Ishikawa (cell line): Measurements from ENCODE around the gene SF3B1.

Experiments
- CEBPB ChIP-seq: IDR thresholded peaks from 2 replicates; pipeline ENCODE4 v1.6.1; 2012
- CREB1 ChIP-seq: IDR thresholded peaks from 2 replicates; pipeline ENCODE4 v1.6.1; 2012; ENCODE audit warnings: low read depth
- EP300 ChIP-seq: IDR thresholded peaks from 2 replicates; pipeline ENCODE4 v1.6.1; 2012; ENCODE audit warnings: borderline replicate concordance
- FOXM1 ChIP-seq: IDR thresholded peaks from 2 replicates; pipeline ENCODE4 v1.6.1; 2012; ENCODE audit warnings: low read depth, borderline replicate concordance
- NFIC ChIP-seq: IDR thresholded peaks from 2 replicates; pipeline ENCODE4 v1.6.1; 2012
- RAD21 ChIP-seq: IDR thresholded peaks from 2 replicates; pipeline ENCODE4 v1.6.1; 2012; ENCODE audit warnings: low read depth
- TAF1 ChIP-seq: IDR thresholded peaks from 2 replicates; pipeline ENCODE4 v1.6.1; 2012; ENCODE audit warnings: low read depth, mild to moderate bottlenecking
- TEAD4 ChIP-seq: IDR thresholded peaks from 2 replicates; pipeline ENCODE4 v1.6.1; 2012
- YY1 ChIP-seq: IDR thresholded peaks from 2 replicates; pipeline ENCODE4 v1.6.1; 2012; ENCODE audit warnings: low read depth
- ZBTB7A ChIP-seq: IDR thresholded peaks from 2 replicates; pipeline ENCODE4 v1.6.1; 2012; ENCODE audit warnings: low read depth
- TF ChIP-seq, protein P1 (sequence below): IDR thresholded peaks from 2 replicates; pipeline ENCODE4 v1.6.1; 2012; ENCODE audit warnings: low read depth, mild to moderate bottlenecking

DNA sequence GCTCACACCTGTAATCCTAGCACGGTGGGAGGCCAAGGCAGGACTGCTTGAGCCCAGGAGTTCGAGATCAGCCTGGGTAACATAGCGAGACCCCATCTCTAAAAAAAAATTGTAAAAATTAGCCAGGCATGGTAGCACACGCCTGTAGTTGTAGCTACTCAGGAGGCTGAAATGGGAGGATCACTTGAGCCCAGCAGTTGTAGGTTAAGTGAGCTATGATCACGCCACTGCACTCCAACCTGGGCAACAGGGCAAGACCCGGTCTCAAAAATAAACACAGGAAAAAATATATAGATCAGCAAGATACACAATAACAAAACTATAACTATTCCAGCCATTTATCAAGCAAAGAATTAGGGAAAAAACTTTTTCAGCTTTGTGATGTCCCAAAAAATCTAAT lies 3.0 kb downstream of the SF3B1 start:
- no peak for TF ChIP-seq CREB1
- no peak for TF ChIP-seq RAD21
- TF ChIP-seq TEAD4, result no peak
- TF ChIP-seq EP300, result no peak
- no peak for TF ChIP-seq NFIC
- no peak for TF ChIP-seq FOXM1
- no peak for TF ChIP-seq CEBPB
- TF ChIP-seq ZBTB7A, result no peak
- no peak for TF ChIP-seq TAF1
- TF ChIP-seq YY1, result no peak
- TF ChIP-seq, protein P1, sequence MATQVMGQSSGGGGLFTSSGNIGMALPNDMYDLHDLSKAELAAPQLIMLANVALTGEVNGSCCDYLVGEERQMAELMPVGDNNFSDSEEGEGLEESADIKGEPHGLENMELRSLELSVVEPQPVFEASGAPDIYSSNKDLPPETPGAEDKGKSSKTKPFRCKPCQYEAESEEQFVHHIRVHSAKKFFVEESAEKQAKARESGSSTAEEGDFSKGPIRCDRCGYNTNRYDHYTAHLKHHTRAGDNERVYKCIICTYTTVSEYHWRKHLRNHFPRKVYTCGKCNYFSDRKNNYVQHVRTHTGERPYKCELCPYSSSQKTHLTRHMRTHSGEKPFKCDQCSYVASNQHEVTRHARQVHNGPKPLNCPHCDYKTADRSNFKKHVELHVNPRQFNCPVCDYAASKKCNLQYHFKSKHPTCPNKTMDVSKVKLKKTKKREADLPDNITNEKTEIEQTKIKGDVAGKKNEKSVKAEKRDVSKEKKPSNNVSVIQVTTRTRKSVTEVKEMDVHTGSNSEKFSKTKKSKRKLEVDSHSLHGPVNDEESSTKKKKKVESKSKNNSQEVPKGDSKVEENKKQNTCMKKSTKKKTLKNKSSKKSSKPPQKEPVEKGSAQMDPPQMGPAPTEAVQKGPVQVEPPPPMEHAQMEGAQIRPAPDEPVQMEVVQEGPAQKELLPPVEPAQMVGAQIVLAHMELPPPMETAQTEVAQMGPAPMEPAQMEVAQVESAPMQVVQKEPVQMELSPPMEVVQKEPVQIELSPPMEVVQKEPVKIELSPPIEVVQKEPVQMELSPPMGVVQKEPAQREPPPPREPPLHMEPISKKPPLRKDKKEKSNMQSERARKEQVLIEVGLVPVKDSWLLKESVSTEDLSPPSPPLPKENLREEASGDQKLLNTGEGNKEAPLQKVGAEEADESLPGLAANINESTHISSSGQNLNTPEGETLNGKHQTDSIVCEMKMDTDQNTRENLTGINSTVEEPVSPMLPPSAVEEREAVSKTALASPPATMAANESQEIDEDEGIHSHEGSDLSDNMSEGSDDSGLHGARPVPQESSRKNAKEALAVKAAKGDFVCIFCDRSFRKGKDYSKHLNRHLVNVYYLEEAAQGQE, result no peak
